NOMO-1 (cell line): Measurements from ENCODE around the gene NBEAL1.
"Not testable (repeated sequence)": the region's sequence is repeated elsewhere in the genome, so short reads cannot be mapped to it uniquely, and the experiment has no call there.

Experiments used
- DNase-seq, 2 experiments: peaks; one replicate each; lab custom pipeline; 2025; ENCODE audit not compliant: unreplicated experiment in 2 of 2; lab: John Stamatoyannopoulos, UW

NBEAL1 gene

DNA sequence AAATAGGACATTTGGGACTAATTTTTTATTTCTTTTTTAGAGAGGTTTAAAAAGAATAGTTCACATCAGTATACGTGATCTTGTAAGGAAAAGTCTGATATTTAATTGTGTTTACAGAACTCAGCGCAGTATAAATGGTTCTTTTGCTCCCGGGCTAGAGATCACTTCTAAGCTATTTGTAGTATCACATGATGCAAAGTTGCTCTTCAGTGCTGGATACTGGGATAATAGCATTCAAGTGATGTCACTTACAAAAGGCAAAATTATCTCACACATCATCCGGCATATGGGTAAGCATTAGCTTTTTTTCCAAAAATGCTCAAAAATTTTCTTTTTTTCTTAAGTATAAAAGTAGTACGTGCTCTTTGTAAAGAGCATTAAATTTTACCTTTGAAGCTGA, 186.8 kb downstream of the NBEAL1 start:
- DNase-seq = no peak

DNA sequence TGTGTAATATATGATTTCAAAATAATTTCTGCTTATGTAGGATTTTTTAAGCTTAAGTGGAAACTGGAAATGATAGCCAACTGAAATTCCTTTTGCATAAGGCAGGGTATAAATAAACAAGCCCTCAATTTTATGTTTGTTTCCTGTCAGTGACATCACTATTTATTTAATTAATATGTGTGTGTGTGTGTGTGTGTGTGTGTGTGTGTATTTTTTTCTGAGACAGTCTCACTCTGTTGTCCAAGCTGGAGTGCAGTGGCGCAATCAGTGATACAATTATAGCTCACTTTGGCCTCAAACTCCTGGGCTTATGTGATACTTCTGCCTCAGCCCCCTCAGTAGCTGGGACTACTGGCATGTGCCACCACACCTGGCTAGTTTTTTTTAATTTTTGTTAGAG, 194.9 kb downstream of the NBEAL1 start:
- no peak for DNase-seq

DNA sequence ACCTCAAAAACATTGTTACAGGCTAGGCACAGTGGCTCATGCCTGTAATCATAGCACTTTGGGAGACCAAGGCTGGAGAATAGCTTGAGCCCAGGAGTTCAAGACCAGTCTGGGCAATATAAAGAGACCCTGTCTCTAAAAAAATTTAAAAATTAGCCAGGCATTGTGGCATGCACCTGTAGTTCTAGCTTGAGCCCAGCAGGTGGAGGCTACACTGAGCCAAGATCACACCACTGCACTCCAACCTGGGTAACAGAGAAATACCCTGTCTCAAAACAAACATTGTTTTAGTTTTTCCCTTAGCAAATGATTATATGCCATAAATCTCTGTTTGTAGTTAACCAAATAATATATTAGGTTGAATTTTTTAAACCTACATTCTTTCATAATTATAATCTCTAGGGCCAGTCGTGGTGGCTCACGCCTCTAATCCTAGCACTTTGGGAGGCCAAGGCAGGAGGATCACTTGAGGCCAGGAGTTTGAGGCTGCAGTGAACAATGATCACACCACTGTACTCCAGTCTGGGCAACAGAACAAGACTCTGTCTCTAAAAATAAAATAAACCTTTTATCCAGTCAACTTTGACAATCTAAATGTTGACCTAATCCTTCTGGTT, 210.9 kb downstream of the NBEAL1 start:
- peak in 1 of 2 experiments; percentile 1 for DNase-seq

DNA sequence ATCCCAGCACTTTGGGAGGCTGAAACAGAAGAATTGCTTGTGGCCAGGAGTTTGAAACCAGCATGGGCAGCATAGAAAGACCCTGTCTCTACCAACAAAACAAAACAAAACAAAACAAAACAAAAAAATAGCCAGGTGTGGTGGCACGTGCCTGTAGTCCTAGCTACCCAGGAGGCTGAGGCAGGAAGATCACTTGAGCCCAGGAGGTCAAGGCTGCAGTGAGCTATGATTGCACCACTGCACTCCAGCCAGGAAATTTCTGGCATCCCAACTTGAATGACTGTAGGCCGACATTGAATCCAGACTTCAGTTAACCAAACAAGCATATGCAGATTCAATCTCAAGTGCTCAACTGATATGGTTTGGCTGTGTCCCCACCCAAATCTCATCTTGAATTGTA, 215.0 kb downstream of the NBEAL1 start:
- not testable (repeated sequence) for DNase-seq

GRCh38 chr2:203237346-203238238, 222.9 kb downstream of the NBEAL1 start:
- peak in 1 of 2 experiments; percentile 3 for DNase-seq

DNA sequence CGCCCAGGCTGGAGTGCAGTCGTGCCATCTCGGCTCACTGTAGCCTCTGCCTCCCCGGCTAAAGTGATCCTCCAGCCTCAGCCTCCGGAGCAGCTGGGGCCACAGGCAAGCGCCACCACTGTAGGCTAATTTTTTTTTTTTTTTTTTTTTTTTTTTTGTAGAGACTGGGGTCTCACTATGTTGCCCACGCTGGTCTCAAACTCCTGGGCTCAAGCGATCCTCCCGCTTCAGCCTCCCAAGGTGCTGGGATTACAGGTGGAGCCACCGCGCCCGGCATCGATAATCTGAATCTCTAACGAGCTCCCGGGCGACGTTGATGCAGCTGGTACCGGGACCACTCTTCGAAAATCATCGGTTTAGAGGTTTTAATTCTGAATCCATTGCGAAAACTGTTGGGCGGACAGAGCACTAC, 223.6 kb downstream of the NBEAL1 start:
- DNase-seq = no peak

GRCh38 chr2:203238704-203239526, 224.2 kb downstream of the NBEAL1 start, which contains the start of gene CYP20A1:
Gene CYP20A1 (plus strand): TSS chr2:203239018. CDS start chr2:203239063, 45 bp downstream.
- peak; percentile 96 to 99 for DNase-seq

GRCh38 chr2:203240491-203240890, 225.8 kb downstream of the NBEAL1 start:
- peak in 1 of 2 experiments; percentile 12 for DNase-seq

DNA sequence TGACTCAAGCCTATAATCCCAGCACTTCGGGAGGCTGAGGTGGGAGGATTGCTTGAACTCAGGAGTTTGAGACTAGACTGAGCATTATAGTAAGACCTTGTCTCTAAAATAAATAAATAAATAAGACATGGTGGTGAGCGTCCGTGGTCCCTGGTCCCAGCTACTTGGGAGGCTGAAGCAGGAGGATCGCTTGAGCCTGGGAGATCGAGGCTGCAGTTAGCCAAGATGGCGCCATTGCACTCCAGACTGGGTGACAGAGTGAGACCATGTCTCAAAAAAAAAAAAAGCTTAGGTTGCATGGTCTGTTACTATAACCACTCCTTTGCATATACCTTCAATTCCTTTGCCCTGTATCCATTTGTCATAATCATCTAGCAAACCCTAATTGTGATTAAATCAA, 227.8 kb downstream of the NBEAL1 start:
- no peak for DNase-seq

DNA sequence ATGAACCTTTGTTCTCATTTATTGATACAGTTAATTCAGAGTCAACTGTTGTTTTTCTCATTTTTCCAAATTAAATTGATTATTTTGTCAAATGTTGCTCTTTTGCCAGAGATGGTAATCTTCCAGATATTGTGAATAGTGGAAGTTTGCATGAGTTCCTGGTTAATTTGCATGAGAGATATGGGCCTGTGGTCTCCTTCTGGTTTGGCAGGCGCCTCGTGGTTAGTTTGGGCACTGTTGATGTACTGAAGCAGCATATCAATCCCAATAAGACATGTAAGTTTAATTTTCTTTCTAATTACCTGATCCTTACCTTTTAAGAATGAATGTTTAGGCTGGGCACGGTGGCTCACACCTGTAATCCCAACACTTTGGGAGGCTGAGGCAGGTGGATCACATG, 232.0 kb downstream of the NBEAL1 start:
- no peak for DNase-seq

DNA sequence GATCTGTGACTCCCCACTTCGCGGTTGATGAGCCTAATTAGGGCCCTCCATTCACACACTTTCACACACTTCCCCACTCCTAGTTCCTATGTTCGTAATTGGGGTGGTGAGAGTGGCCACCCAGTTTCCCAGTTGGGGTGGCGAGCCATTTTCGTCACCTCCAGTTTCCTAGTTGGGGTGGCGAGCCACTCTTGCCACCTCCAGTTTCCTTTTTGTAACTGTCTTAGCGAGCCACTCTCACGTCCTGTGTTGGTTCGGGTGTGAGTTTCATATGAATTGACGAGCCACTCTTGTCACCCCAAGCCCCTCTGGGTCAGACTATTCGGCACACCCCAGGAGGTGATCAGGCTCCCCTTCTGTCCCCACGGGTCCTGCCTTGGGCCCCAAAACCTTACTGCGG, 238.1 kb downstream of the NBEAL1 start:
- DNase-seq = no peak

GRCh38 chr2:203253422-203254095, 238.9 kb downstream of the NBEAL1 start:
- not testable (repeated sequence) for DNase-seq

DNA sequence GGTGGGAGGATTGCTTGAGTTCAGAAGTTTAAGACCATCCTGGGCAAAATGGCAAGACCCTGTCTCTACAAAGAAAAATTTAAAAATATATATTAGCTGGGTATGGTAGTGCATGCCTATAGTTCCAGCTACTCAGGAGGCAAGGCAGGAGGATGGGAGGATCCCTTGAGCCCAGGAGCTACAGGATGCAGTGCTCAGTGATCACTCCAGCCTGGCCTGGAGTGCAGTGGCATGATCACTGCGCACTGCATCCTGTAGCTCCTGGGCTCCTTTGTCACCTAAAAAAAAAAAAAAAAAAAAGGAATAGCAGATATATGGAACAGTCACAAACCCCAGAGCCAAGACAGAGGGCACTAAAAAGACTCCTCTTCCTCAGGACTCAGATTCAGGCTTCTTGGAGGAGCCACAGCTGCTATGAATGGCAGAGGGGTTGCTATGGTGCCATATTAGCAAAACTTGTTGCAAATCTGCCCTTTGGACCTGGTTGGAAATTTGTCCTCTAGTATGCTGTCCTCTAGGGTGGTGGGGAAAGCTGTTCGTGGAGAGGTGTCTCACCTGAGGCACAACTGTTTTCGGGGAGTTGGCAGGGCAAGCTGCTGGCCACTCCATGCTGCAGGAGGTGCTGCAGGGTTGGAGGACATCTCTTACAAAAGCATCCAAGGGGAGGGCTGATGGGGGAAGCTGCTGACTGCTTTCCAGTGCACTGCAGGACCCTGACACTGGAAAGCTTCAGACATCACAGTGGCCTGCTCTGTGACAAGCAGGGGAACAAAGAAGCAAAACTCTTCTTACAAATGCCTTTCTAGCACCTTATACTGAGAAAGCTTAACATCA, 246.9 kb downstream of the NBEAL1 start:
- no peak for DNase-seq
